Loucy (cell line): ENCODE data around the gene ITGB3.
A peak's percentile ranks its signal among the peaks of the same experiment; 100 is the strongest.

ENCODE experiments used
- H2AFZ ChIP-seq: fragments of 200-600 bp; sonication (generic); 2 replicates; pipeline ENCODE4 v1.6.0; 2016; ENCODE audit warnings: antibody characterized with exemption, mild to moderate bottlenecking, low read length, moderate library complexity
- H3F3A ChIP-seq: fragments of 200-600 bp; 2 replicates; pipeline ENCODE4 v1.6.0; 2016; ENCODE audit warnings: antibody characterized with exemption, low read depth, mild to moderate bottlenecking
- H3K27me3 ChIP-seq: fragments of 200-600 bp; sonication (generic); 2 replicates; pipeline ENCODE4 v1.6.1; 2014; ENCODE audit warnings: low read length, mild to moderate bottlenecking; ENCODE audit not compliant: insufficient read depth, poor library complexity, severe bottlenecking
- H3K36me3 ChIP-seq: fragments of 200-600 bp; sonication (generic); 2 replicates; pipeline ENCODE4 v1.6.1; 2016; ENCODE audit warnings: low read length; ENCODE audit not compliant: insufficient read depth
- H3K4me1 ChIP-seq: fragments of 200-600 bp; sonication (generic); 2 replicates; pipeline ENCODE4 v1.5.1; 2014; ENCODE audit warnings: low read length, mild to moderate bottlenecking; ENCODE audit not compliant: insufficient read depth, poor library complexity, severe bottlenecking
- H3K4me2 ChIP-seq: fragments of 200-600 bp; sonication (generic); 2 replicates; pipeline ENCODE4 v1.6.0; 2014; ENCODE audit warnings: antibody characterized with exemption, low read length, low read depth, mild to moderate bottlenecking; ENCODE audit not compliant: poor library complexity, severe bottlenecking
- H3K4me3 ChIP-seq: fragments of 200-600 bp; sonication (generic); 2 replicates; pipeline ENCODE4 v1.5.1; 2014; ENCODE audit warnings: low read length, mild to moderate bottlenecking, mixed read lengths; ENCODE audit not compliant: poor library complexity, severe bottlenecking
- H3K79me2 ChIP-seq: fragments of 200-600 bp; sonication (generic); 2 replicates; pipeline ENCODE4 v1.6.1; 2014; ENCODE audit warnings: low read length; ENCODE audit not compliant: insufficient read depth
- H3K9ac ChIP-seq: fragments of 200-600 bp; sonication (generic); 2 replicates; pipeline ENCODE4 v1.6.0; 2014; ENCODE audit warnings: mild to moderate bottlenecking, low read depth, low read length, moderate library complexity; ENCODE audit not compliant: poor library complexity, severe bottlenecking
- H3K9me2 ChIP-seq: fragments of 200-600 bp; sonication (generic); replicated peaks from 2 replicates; pipeline ENCODE4 v1.6.1; 2016; ENCODE audit warnings: low read depth, low read length, mixed read lengths
- H3K9me3 ChIP-seq: fragments of 200-600 bp; sonication (generic); 2 replicates; pipeline ENCODE4 v1.6.1; 2014; ENCODE audit warnings: mild to moderate bottlenecking, antibody characterized with exemption, low read length, low read depth; ENCODE audit not compliant: insufficient read depth
- H4K20me1 ChIP-seq: fragments of 200-600 bp; sonication (generic); 2 replicates; pipeline ENCODE4 v1.6.0; 2014; ENCODE audit warnings: antibody characterized with exemption, low read length, mild to moderate bottlenecking; ENCODE audit not compliant: insufficient read depth, poor library complexity, severe bottlenecking
- EZH2phosphoT487 ChIP-seq: fragments of 200-600 bp; IDR thresholded peaks from 2 replicates; pipeline ENCODE4 v1.6.1; 2018; ENCODE audit warnings: antibody characterized with exemption, mild to moderate bottlenecking, moderate library complexity, borderline replicate concordance
- TF ChIP-seq, protein P1 (sequence below): fragments of 200-600 bp; sonication (generic); conservative IDR thresholded peaks from 2 replicates; pipeline ENCODE4 v1.5.1; 2014; ENCODE audit warnings: mild to moderate bottlenecking, antibody characterized with exemption, low read length

The ITGB3 gene

GRCh38 chr17:47252766-47253512, 688 bp upstream of the ITGB3 start:
- peaks cover 6% of the 10 kb centered on the region for H3K4me1 ChIP-seq
- TF ChIP-seq, protein P1, sequence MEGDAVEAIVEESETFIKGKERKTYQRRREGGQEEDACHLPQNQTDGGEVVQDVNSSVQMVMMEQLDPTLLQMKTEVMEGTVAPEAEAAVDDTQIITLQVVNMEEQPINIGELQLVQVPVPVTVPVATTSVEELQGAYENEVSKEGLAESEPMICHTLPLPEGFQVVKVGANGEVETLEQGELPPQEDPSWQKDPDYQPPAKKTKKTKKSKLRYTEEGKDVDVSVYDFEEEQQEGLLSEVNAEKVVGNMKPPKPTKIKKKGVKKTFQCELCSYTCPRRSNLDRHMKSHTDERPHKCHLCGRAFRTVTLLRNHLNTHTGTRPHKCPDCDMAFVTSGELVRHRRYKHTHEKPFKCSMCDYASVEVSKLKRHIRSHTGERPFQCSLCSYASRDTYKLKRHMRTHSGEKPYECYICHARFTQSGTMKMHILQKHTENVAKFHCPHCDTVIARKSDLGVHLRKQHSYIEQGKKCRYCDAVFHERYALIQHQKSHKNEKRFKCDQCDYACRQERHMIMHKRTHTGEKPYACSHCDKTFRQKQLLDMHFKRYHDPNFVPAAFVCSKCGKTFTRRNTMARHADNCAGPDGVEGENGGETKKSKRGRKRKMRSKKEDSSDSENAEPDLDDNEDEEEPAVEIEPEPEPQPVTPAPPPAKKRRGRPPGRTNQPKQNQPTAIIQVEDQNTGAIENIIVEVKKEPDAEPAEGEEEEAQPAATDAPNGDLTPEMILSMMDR: no peak
- TF ChIP-seq EZH2phosphoT487: no peak
- H2AFZ ChIP-seq: no peak overlapping the region
- H3K9me2 ChIP-seq: no peaks in the 10 kb centered on the region
- no peaks in the 10 kb centered on the region for H3K79me2 ChIP-seq
- H3K9me3 ChIP-seq: no peaks in the 10 kb centered on the region
- no peak overlapping the region for H3K9ac ChIP-seq
- no peaks in the 10 kb centered on the region for H3K36me3 ChIP-seq
- no peak overlapping the region for H3K4me3 ChIP-seq
- H3K27me3 ChIP-seq: no peaks in the 10 kb centered on the region
- no peak overlapping the region for H3K4me2 ChIP-seq
- no peaks in the 10 kb centered on the region for H4K20me1 ChIP-seq
- no peaks in the 10 kb centered on the region for H3F3A ChIP-seq

DNA sequence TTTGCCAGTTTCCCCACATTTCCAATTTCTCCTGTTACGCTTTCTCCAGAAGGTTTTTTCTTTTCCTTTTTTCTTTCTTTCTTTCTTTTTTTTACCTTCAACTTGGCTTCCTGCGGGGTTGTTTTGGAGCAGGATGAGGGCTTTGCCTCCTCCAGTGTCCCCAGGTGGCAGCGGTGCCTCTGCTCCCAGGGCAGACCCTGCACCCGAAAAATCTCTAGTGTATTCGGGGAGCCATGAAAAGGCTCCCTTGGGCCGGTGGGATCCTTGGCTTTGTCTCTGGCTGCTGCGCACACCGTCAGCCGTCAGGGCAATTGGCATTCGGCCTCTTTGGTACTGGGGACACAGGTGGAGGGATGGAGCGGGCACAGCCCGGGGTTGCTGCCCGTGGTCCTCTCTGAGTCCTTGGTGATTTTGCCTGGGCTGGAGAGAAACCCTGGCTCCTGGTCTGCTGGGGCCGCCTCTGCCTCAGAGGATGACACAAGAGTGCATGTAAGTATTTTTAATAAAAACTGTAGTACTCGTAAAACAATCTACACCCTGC, 846 bp downstream of the ITGB3 start:
- H3K27me3 ChIP-seq: no peaks in the 10 kb centered on the region
- no peaks in the 10 kb centered on the region for H3K79me2 ChIP-seq
- H3K9me2 ChIP-seq: no peaks in the 10 kb centered on the region
- H3K4me3 ChIP-seq: peak overlapping the region; percentile 70
- H3F3A ChIP-seq: no peaks in the 10 kb centered on the region
- TF ChIP-seq EZH2phosphoT487: no peak
- TF ChIP-seq, protein P1: no peak
- H3K9ac ChIP-seq: no peak overlapping the region
- H4K20me1 ChIP-seq: no peaks in the 10 kb centered on the region
- H2AFZ ChIP-seq: peak overlapping the region; percentile 69; the same call in 1 of the 2 replicates
- peak overlapping the region; percentile 64 for H3K4me2 ChIP-seq
- no peaks in the 10 kb centered on the region for H3K9me3 ChIP-seq
- H3K4me1 ChIP-seq: peaks cover 16% of the 10 kb centered on the region
- H3K36me3 ChIP-seq: no peaks in the 10 kb centered on the region

DNA sequence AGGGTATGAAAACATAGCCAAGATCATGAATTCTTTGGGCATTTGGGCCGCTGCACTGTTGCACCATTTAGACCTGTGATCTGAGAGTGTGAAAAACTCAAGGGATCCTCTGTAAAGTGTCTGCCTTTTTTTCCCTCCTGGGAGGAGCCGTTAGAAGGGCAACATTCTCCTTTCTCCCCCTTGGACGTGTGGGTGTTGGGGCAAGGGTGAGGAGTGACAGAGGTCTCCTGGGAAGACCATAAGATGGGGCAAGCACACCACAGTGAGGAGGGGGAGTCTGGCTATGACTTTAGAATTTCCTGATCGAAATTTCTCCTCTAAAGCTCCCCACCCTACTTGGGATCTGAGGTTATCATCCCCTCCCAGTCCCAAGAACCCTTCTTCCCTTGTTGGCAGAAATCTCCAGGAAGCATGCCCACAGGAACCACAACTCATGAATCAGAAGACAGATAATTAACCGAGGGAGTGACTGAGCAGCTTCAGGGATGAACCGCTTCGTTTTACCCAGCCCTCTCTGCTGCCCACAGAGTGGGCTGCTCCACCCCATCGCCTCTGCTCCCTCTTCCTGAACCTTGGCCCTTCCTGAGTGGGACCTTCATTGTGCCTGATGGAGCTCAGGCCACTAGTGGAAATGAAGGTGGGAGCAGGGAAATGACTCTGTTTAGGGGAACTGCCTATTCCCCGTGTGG, 4.2 kb downstream of the ITGB3 start:
- Histone ChIP-seq H3F3A (no peaks in the 10 kb centered on the region), H2AFZ (peak overlapping the region; percentile 27; the same call in 1 of the 2 replicates), H3K4me1 (peaks cover 16% of the 10 kb centered on the region), H3K79me2 (no peaks in the 10 kb centered on the region), H3K4me3 (no peak overlapping the region), H3K27me3 (no peaks in the 10 kb centered on the region), H3K9me2 (no peaks in the 10 kb centered on the region), H3K9ac (peak overlapping the region; percentile 5), H3K9me3 (no peaks in the 10 kb centered on the region), H4K20me1 (no peaks in the 10 kb centered on the region), H3K4me2 (peak overlapping the region; percentile 39), H3K36me3 (no peaks in the 10 kb centered on the region)
- no peak for TF ChIP-seq EZH2phosphoT487
- TF ChIP-seq, protein P1: no peak
